Glutamatergic neuron (in vitro differentiated cells): ENCODE data around the gene JAK1. TPM values are rescaled to one million over a fixed set of nuclear protein-coding genes. Genes with fewer than 3 reads are reported as not detected.

Experiments
- DNase-seq: peaks from one replicate; pipeline ENCODE4 v3.0.0; 2022
- H3K27ac Mint-ChIP-seq: one replicate; pipeline ENCODE4 v1.8.0; 2020; ENCODE audit warnings: mild to moderate bottlenecking, mixed read lengths, inconsistent platforms; ENCODE audit not compliant: unreplicated experiment
- H3K27me3 Mint-ChIP-seq: one replicate; pipeline ENCODE4 v1.8.0; 2020; ENCODE audit warnings: mild to moderate bottlenecking, moderate library complexity, mixed read lengths, inconsistent platforms; ENCODE audit not compliant: unreplicated experiment
- H3K36me3 Mint-ChIP-seq: one replicate; pipeline ENCODE4 v1.8.0; 2020; ENCODE audit warnings: mild to moderate bottlenecking, mixed read lengths, inconsistent platforms; ENCODE audit not compliant: unreplicated experiment
- H3K4me1 Mint-ChIP-seq: one replicate; pipeline ENCODE4 v1.8.0; 2020; ENCODE audit warnings: mild to moderate bottlenecking, low read depth, mixed read lengths, inconsistent platforms; ENCODE audit not compliant: unreplicated experiment
- H3K4me3 Mint-ChIP-seq: one replicate; pipeline ENCODE4 v1.8.0; 2020; ENCODE audit warnings: mild to moderate bottlenecking, mixed read lengths, inconsistent platforms; ENCODE audit not compliant: unreplicated experiment
- H3K9me3 Mint-ChIP-seq: one replicate; pipeline ENCODE4 v1.8.0; 2020; ENCODE audit warnings: mild to moderate bottlenecking, moderate library complexity, mixed read lengths, inconsistent platforms; ENCODE audit not compliant: unreplicated experiment
- CTCF ChIP-seq: fragments of 200-600 bp; sonication (generic); IDR thresholded peaks from one replicate; pipeline ENCODE4 v1.5.0; 2021; ENCODE audit not compliant: partially characterized antibody, unreplicated experiment
- total RNA-seq: library from RNA; stranded (reverse); fragmentation: NEBNext Ultra II Directional; extraction: Animal tissue kit (Norgen Biotek cat#: 25700); gene quantifications from one replicate; pipeline ENCODE4 v1.2.1, GENCODE V29; 2021; ENCODE audit not compliant: unreplicated experiment

Gene JAK1
- total RNA-seq, 1 donor from 2014 or later: 16.9 TPM

GRCh38 chr1:64884261-64885040, 81.9 kb downstream of the JAK1 start:
- Mint-ChIP-seq H3K9me3 (no peaks in the 10 kb centered on the region), H3K27me3 (peaks cover 4% of the 10 kb centered on the region), H3K4me3 (no peak overlapping the region), H3K4me1 (peaks cover 15% of the 10 kb centered on the region), H3K27ac (no peak overlapping the region), H3K36me3 (no peaks in the 10 kb centered on the region)
- TF ChIP-seq CTCF: no peak
- DNase-seq: no peak

GRCh38 chr1:64882574-64883255, 83.6 kb downstream of the JAK1 start:
- no peak overlapping the region for H3K27ac Mint-ChIP-seq
- no peaks in the 10 kb centered on the region for H3K9me3 Mint-ChIP-seq
- peaks cover 20% of the 10 kb centered on the region for H3K4me1 Mint-ChIP-seq
- no peaks in the 10 kb centered on the region for H3K36me3 Mint-ChIP-seq
- peaks cover 4% of the 10 kb centered on the region for H3K27me3 Mint-ChIP-seq
- no peak for DNase-seq
- TF ChIP-seq CTCF: no peak
- no peak overlapping the region for H3K4me3 Mint-ChIP-seq

GRCh38 chr1:64881281-64881680, 85.1 kb downstream of the JAK1 start:
- Mint-ChIP-seq H3K4me1 (peaks cover 8% of the 10 kb centered on the region), H3K9me3 (no peaks in the 10 kb centered on the region), H3K4me3 (no peak overlapping the region), H3K27ac (no peak overlapping the region), H3K27me3 (no peaks in the 10 kb centered on the region), H3K36me3 (no peaks in the 10 kb centered on the region)
- no peak for DNase-seq
- TF ChIP-seq CTCF: no peak

GRCh38 chr1:64880449-64880848, 85.9 kb downstream of the JAK1 start:
- H3K9me3 Mint-ChIP-seq: no peaks in the 10 kb centered on the region
- H3K27me3 Mint-ChIP-seq: no peaks in the 10 kb centered on the region
- H3K36me3 Mint-ChIP-seq: no peaks in the 10 kb centered on the region
- no peak for TF ChIP-seq CTCF
- H3K4me1 Mint-ChIP-seq: peaks cover 10% of the 10 kb centered on the region
- no peak for DNase-seq
- H3K4me3 Mint-ChIP-seq: no peak overlapping the region
- no peak overlapping the region for H3K27ac Mint-ChIP-seq
